Measurements from ENCODE around the gene IL25. TPM values are rescaled to one million over a fixed set of nuclear protein-coding genes. Genes with fewer than 3 reads are reported as not detected.
A peak's percentile ranks its signal among the peaks of the same experiment; 100 is the strongest.
"Not testable (repeated sequence)": the region's sequence is repeated elsewhere in the genome, so short reads cannot be mapped to it uniquely, and the experiment has no call there.

The IL25 gene
- total RNA-seq, 1 donor from 2014 or later, result not detected

DNA sequence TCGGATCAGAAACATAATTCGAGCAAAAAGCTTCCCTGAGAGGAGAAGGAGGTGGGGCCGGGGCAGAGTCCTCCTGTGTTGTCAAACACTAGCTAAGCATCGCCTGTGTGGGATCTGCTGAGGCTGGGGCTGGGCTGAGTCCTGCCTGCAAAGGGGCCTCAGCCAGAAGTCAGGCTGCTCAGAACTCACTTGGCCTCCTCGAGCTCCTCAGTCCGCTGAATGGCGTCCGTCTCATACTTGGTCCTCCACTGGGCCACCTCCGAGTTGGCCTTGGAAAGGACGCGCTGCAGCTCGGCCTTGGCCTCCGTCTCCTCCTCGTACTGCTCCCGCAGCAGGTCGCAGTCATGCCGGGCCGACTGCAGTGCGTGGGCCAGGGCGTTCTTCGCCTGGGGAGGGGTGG lies 45.4 kb downstream of the IL25 start:
- H3K4me3 Mint-ChIP-seq (ENCODE audit: unreplicated experiment), result no peak overlapping the region
- peaks cover 9% of the 10 kb centered on the region for H3K27me3 Mint-ChIP-seq (ENCODE audit: unreplicated experiment)
- no peaks in the 10 kb centered on the region for H3K4me1 Mint-ChIP-seq (ENCODE audit: low read depth, unreplicated experiment)
- peaks cover 2% of the 10 kb centered on the region for H3K9me3 Mint-ChIP-seq (ENCODE audit: unreplicated experiment)
- TF ChIP-seq, protein P1, sequence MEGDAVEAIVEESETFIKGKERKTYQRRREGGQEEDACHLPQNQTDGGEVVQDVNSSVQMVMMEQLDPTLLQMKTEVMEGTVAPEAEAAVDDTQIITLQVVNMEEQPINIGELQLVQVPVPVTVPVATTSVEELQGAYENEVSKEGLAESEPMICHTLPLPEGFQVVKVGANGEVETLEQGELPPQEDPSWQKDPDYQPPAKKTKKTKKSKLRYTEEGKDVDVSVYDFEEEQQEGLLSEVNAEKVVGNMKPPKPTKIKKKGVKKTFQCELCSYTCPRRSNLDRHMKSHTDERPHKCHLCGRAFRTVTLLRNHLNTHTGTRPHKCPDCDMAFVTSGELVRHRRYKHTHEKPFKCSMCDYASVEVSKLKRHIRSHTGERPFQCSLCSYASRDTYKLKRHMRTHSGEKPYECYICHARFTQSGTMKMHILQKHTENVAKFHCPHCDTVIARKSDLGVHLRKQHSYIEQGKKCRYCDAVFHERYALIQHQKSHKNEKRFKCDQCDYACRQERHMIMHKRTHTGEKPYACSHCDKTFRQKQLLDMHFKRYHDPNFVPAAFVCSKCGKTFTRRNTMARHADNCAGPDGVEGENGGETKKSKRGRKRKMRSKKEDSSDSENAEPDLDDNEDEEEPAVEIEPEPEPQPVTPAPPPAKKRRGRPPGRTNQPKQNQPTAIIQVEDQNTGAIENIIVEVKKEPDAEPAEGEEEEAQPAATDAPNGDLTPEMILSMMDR (IDR thresholded peaks at IDR 0.05; ENCODE audit: partially characterized antibody, unreplicated experiment), result no peak
- DNase-seq, result no peak
- no peak overlapping the region for H3K27ac Mint-ChIP-seq (ENCODE audit: unreplicated experiment)
- H3K36me3 Mint-ChIP-seq (ENCODE audit: unreplicated experiment), result peaks cover 5% of the 10 kb centered on the region

DNA sequence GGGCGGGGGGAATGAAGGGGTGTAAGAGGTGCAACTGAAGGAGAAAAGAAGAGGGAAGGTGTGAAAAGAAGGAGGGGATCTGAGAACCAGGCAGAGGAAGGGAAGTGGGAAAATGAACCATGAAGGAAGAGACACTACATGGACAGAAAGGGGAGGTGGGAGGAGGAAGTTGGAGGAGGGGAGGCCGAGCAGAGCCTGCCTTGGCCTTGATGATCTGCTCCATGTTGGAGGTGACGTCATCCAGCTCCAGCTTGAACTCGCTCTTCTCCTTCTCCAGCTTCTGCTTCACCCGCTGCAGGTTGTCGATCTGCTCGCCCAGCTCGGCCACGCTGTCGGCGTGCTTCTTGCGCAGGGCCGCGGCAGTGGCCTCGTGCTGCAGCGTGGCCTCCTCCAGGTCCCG lies 47.0 kb downstream of the IL25 start:
- not testable (repeated sequence) for H3K27ac Mint-ChIP-seq (ENCODE audit: unreplicated experiment); DNase-seq; H3K9me3 Mint-ChIP-seq (ENCODE audit: unreplicated experiment); H3K4me3 Mint-ChIP-seq (ENCODE audit: unreplicated experiment); H3K36me3 Mint-ChIP-seq (ENCODE audit: unreplicated experiment); H3K4me1 Mint-ChIP-seq (ENCODE audit: low read depth, unreplicated experiment)
- H3K27me3 Mint-ChIP-seq (ENCODE audit: unreplicated experiment), result peaks cover 11% of the 10 kb centered on the region

DNA sequence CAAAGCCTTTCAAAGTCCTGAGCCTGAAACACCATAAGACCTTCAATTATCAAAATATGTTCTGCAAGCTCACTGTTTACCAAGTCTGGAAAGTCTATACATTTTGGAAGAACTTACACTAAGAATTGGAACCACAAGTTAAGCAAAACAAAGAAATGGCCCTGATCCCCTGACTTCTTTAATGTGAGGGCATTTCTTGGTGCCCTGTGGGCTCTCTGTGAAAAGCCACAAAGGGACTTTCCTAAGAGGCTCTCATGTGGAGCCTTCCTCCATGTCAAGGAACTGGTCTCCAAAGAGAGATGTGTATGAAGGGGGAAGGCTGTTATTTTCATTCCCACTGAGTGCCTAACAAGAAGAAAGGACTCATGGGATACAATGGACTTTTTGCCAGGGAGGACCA lies 49.0 kb downstream of the IL25 start:
- Mint-ChIP-seq H3K4me3 (ENCODE audit: unreplicated experiment) (no peak overlapping the region), H3K27ac (ENCODE audit: unreplicated experiment) (no peak overlapping the region), H3K27me3 (ENCODE audit: unreplicated experiment) (peaks cover 6% of the 10 kb centered on the region), H3K36me3 (ENCODE audit: unreplicated experiment) (no peaks in the 10 kb centered on the region), H3K9me3 (ENCODE audit: unreplicated experiment) (peaks cover 2% of the 10 kb centered on the region), H3K4me1 (ENCODE audit: low read depth, unreplicated experiment) (no peaks in the 10 kb centered on the region)
- TF ChIP-seq, protein P1 (IDR thresholded peaks at IDR 0.05; ENCODE audit: partially characterized antibody, unreplicated experiment), result no peak
- no peak for DNase-seq

DNA sequence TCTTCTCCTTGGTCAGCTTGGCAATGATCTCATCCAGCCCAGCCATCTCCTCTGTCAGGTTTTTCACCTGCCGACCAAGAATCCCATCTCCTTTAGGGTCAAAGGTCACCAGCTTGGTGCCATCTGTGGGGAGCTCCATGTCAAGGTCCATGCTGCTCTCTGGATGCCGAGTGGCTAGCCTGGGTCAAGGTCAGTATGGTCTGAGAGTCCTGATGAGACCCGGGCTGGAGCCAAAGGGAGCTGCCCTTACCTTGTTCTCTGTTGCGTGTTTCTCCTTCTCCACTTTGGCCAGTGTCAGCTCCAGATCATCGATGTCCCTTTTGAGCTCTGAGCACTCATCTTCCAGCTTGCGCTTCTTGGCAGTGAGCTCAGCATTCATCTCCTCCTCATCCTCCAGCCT lies 51.0 kb downstream of the IL25 start:
- Mint-ChIP-seq H3K36me3 (ENCODE audit: unreplicated experiment) (no peaks in the 10 kb centered on the region), H3K27ac (ENCODE audit: unreplicated experiment) (no peak overlapping the region), H3K9me3 (ENCODE audit: unreplicated experiment) (peaks cover 4% of the 10 kb centered on the region), H3K4me3 (ENCODE audit: unreplicated experiment) (peak overlapping the region; percentile 12), H3K4me1 (ENCODE audit: low read depth, unreplicated experiment) (no peaks in the 10 kb centered on the region), H3K27me3 (ENCODE audit: unreplicated experiment) (peaks cover 4% of the 10 kb centered on the region)
- TF ChIP-seq, protein P1 (IDR thresholded peaks at IDR 0.05; ENCODE audit: partially characterized antibody, unreplicated experiment), result no peak
- DNase-seq, result no peak

DNA sequence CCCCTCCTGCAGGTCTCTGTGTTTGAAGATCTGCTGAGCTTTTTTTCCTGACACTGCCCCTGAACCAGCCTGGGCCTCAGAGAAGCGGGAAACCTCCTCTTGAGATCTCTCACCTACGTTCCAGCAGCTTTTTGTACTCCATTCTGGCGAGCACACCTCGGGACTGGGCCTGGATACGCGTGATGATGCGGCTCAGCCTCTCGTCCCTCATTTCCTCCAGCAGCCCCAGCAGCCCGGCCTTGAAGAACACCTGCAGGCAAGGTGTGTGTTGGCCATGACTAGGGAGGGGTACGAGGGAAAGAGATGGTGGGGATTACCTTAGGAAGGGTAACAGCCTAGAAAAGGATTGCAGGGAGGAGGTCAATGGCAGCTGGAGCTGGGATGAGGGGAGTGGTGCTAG lies 52.6 kb downstream of the IL25 start:
- no peaks in the 10 kb centered on the region for H3K4me1 Mint-ChIP-seq (ENCODE audit: low read depth, unreplicated experiment)
- no peak overlapping the region for H3K27ac Mint-ChIP-seq (ENCODE audit: unreplicated experiment)
- no peak for DNase-seq
- peaks cover 4% of the 10 kb centered on the region for H3K9me3 Mint-ChIP-seq (ENCODE audit: unreplicated experiment)
- H3K4me3 Mint-ChIP-seq (ENCODE audit: unreplicated experiment), result no peak overlapping the region
- H3K27me3 Mint-ChIP-seq (ENCODE audit: unreplicated experiment), result peaks cover 6% of the 10 kb centered on the region
- no peaks in the 10 kb centered on the region for H3K36me3 Mint-ChIP-seq (ENCODE audit: unreplicated experiment)
- TF ChIP-seq, protein P1 (IDR thresholded peaks at IDR 0.05; ENCODE audit: partially characterized antibody, unreplicated experiment), result no peak

DNA sequence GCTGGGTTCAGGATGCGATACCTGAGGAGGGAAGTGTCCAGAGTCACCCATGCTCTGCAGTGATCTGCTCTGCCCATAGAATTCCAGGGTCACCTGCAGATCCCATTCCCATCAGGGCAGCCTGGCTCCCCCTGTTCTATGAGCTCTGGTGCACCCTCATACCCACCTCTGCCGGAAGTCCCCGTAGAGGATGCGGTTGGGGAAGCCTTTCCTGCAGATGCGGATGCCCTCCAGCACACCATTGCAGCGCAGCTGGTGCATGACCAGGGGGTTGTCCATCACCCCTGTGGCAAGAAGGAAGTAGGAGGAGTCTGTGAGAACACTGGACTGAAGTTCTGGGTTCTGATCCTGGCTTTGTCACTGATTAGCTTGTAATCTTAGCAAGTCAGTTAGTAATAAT lies 53.2 kb downstream of the IL25 start:
- H3K36me3 Mint-ChIP-seq (ENCODE audit: unreplicated experiment); H3K27ac Mint-ChIP-seq (ENCODE audit: unreplicated experiment); H3K9me3 Mint-ChIP-seq (ENCODE audit: unreplicated experiment); H3K27me3 Mint-ChIP-seq (ENCODE audit: unreplicated experiment); H3K4me3 Mint-ChIP-seq (ENCODE audit: unreplicated experiment); DNase-seq; H3K4me1 Mint-ChIP-seq (ENCODE audit: low read depth, unreplicated experiment): not testable (repeated sequence)

Small RNA genes lying within 50 kb of the gene (microRNA-seq; reads per million reads assigned to microRNA genes)
- 0.41 reads per million for gene MIR208A (ENCODE audit: unreplicated experiment)
- 0.41 reads per million for gene MIR208B (ENCODE audit: unreplicated experiment)

Other genes starting within 250 kb of the IL25 start
- gene SLC7A8, start 189.1 kb upstream of the IL25 start, total RNA-seq (ENCODE audit: unreplicated experiment), result 7.9 TPM
- gene RNF212B, start 134.9 kb upstream of the IL25 start, total RNA-seq (ENCODE audit: unreplicated experiment), result not detected
- gene HOMEZ, start 86.7 kb upstream of the IL25 start, total RNA-seq (ENCODE audit: unreplicated experiment), result 12.2 TPM
- 10.8 TPM for gene PPP1R3E, start 70.0 kb upstream of the IL25 start, total RNA-seq (ENCODE audit: unreplicated experiment)
- gene BCL2L2, start 66.0 kb upstream of the IL25 start, total RNA-seq (ENCODE audit: unreplicated experiment), result 32.6 TPM
- gene PABPN1, start 51.4 kb upstream of the IL25 start, total RNA-seq (ENCODE audit: unreplicated experiment), result 355 TPM
- 70.6 TPM for gene SLC22A17, start 19.9 kb upstream of the IL25 start, total RNA-seq (ENCODE audit: unreplicated experiment)
- 90.4 TPM for gene EFS, start 7.6 kb upstream of the IL25 start, total RNA-seq (ENCODE audit: unreplicated experiment)
- gene CMTM5, start 4.2 kb downstream of the IL25 start, total RNA-seq (ENCODE audit: unreplicated experiment), result not detected
- not detected for gene MYH6, start 35.5 kb downstream of the IL25 start, total RNA-seq (ENCODE audit: unreplicated experiment)
- not detected for gene MYH7, start 62.9 kb downstream of the IL25 start, total RNA-seq (ENCODE audit: unreplicated experiment)
- gene NGDN, start 96.9 kb downstream of the IL25 start, total RNA-seq (ENCODE audit: unreplicated experiment), result 46.5 TPM
- 39.1 TPM for gene ZFHX2, start 179.0 kb downstream of the IL25 start, total RNA-seq (ENCODE audit: unreplicated experiment)
- 19.3 TPM for gene THTPA, start 183.5 kb downstream of the IL25 start, total RNA-seq (ENCODE audit: unreplicated experiment)
- 105 TPM for gene AP1G2, start 195.0 kb downstream of the IL25 start, total RNA-seq (ENCODE audit: unreplicated experiment)
- gene JPH4, start 206.0 kb downstream of the IL25 start, total RNA-seq (ENCODE audit: unreplicated experiment), result 52.7 TPM

All from glutamatergic neuron (in vitro differentiated cells).